Vagina (tissue), 2 donors: Measurements from ENCODE around the gene ASCC3. TPM values are rescaled to one million over a fixed set of nuclear protein-coding genes. Genes with fewer than 3 reads are reported as not detected.

ENCODE experiments used
- DNase-seq, 2 donors: peaks; one replicate each; pipeline ENCODE4 v3.0.0-alpha.2; 2017; ENCODE audit errors: extremely low spot score in 2 of 2
- H3K27ac ChIP-seq: fragments of 200-600 bp; sonication (generic); one replicate; pipeline ENCODE4 v1.5.1; 2019
- H3K27me3 ChIP-seq: fragments of 200-600 bp; sonication (generic); one replicate; pipeline ENCODE4 v1.5.1; 2019
- H3K36me3 ChIP-seq, 2 donors: fragments of 200-600 bp; sonication (generic); one replicate each; pipeline ENCODE4 v1.5.1; 2017 to 2019
- H3K4me1 ChIP-seq: fragments of 200-600 bp; sonication (generic); one replicate; pipeline ENCODE4 v1.5.1; 2019
- H3K4me3 ChIP-seq, 2 donors: fragments of 200-600 bp; sonication (generic); 1 replicate in 1 of 2; 2 replicates in 1 of 2; pipeline ENCODE4 v1.5.1; 2016 to 2019
- H3K9me3 ChIP-seq: fragments of 200-600 bp; sonication (generic); one replicate; pipeline ENCODE4 v1.5.1; 2019
- CTCF ChIP-seq, 3 experiments: fragments of 450-650 bp in 2 of 3; fragments of 200-600 bp in 1 of 3; sonication (generic) in 1 of 3; IDR thresholded peaks; one replicate each; pipeline ENCODE4 v1.5.1; 2017 to 2019; ENCODE audit warnings: antibody characterized with exemption in 3 of 3, mild to moderate bottlenecking in 2 of 3, moderate library complexity in 2 of 3
- POLR2A ChIP-seq, 2 donors: fragments of 450-650 bp; IDR thresholded peaks; one replicate each; pipeline ENCODE4 v1.6.1; 2017; ENCODE audit warnings: antibody characterized with exemption in 2 of 2, mild to moderate bottlenecking in 2 of 2, moderate library complexity in 2 of 2
- POLR2AphosphoS5 ChIP-seq, 2 donors: sonication (generic); formaldehyde crosslinking; IDR thresholded peaks; one replicate each; pipeline ENCODE4 v1.9.0; 2017; ENCODE audit warnings: antibody characterized with exemption in 2 of 2, mild to moderate bottlenecking in 2 of 2, low read depth in 1 of 2; ENCODE audit not compliant: insufficient read depth in 1 of 2
- intact Hi-C: fragments of 100-400 bp; cut with DNase I; formaldehyde crosslinking; loops from one replicate; pipeline ENCODE4 v1.15.1; 2023
- total RNA-seq: library from RNA; depleted of rRNA; stranded (reverse); fragments of >200 nt; gene quantifications from one replicate; pipeline ENCODE4 v1.2.3, GENCODE V29; 2016

Gene ASCC3
- total RNA-seq, 1 donor from 2014 or later = 44.7 TPM

- no peaks in the 10 kb centered on the region for H3K9me3 ChIP-seq
- peak in 1 of 2 donors; percentile 27 for DNase-seq
- intact Hi-C loops = no loop called here
- peaks cover 12% of the 10 kb centered on the region for H3K4me1 ChIP-seq
- H3K27ac ChIP-seq = no peak overlapping the region
- H3K36me3 ChIP-seq = no peaks in the 10 kb centered on the region
- H3K4me3 ChIP-seq = no peak overlapping the region
- H3K27me3 ChIP-seq = peaks cover 33% of the 10 kb centered on the region
- TF ChIP-seq POLR2A (IDR thresholded peaks at IDR 0.05) = no peak
- TF ChIP-seq CTCF (IDR thresholded peaks at IDR 0.05) = no peak
- TF ChIP-seq POLR2AphosphoS5 (IDR thresholded peaks at IDR 0.05; ENCODE audit: insufficient read depth in 1 of 2, low read depth in 1 of 2) = no peak
Observed at GRCh38 chr6:100465701-100466409, 415.3 kb downstream of the ASCC3 start.

DNA sequence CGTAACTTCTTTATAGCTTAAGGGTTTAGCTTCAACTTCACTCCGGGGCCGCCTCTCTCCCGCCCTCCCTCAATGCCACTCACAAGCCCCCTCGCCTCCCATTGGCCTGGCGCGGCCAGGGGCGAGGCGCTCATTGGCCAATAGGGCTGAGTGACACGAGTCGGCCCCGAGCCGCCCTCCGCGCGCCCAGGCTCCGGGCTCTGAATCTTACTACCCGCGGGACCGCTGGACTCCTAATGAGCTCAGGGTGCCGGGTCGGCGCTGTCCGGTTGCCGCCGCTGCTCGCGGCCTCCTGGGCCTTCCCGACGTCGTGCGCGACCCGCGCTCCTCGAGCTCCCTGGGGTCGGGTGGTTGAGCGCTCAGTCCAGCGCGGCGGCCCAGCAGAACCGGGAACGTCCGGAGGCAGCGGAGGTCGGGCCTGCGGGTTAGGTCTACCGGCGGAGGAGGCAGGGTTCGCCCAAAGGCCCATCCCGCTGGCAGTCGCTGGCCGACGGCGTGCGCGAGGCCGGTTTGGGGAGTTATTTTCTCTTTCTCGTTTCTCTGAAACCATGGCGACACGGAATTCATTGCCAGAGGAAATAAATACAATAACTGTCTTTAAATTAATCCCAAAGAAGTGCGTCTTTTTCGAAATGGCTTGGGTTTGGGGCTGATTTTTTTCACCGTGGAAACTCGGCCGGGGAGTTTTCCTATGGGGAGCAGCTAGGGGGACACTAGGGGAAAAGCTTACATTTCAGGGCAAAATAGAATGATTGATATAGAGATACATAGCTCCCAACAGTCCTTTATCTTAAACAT lies 416.0 kb downstream of the ASCC3 start, which contains the start of gene SIM1:
TSS of gene SIM1 (minus strand) at position 19 of the 798 bp plus-strand sequence. CDS start 1,453 bp downstream, outside the sequence.
- no peak within 1 kb of the TSS for H3K27ac ChIP-seq
- H3K4me1 ChIP-seq = peaks cover 12% of the 10 kb centered on the region
- peak within 1 kb of the TSS; percentile 13 to 38 for H3K4me3 ChIP-seq
- DNase-seq = peak in 1 of 2 donors; percentile 52
- TF ChIP-seq POLR2AphosphoS5 (IDR thresholded peaks at IDR 0.05; ENCODE audit: insufficient read depth in 1 of 2, low read depth in 1 of 2) (no peak), CTCF (IDR thresholded peaks at IDR 0.05) (no peak), POLR2A (IDR thresholded peaks at IDR 0.05) (no peak)
- peaks cover 37% of the 10 kb centered on the region for H3K27me3 ChIP-seq
- no peaks in the 10 kb centered on the region for H3K36me3 ChIP-seq
- H3K9me3 ChIP-seq = no peaks in the 10 kb centered on the region
- intact Hi-C loops = no loop called here

GRCh38 chr6:100464162-100464851 lies 416.8 kb downstream of the ASCC3 start:
- H3K36me3 ChIP-seq = no peaks in the 10 kb centered on the region
- intact Hi-C loops = no loop called here
- H3K4me3 ChIP-seq = peak overlapping the region in 1 of 2 donors; percentile 38
- H3K9me3 ChIP-seq = no peaks in the 10 kb centered on the region
- H3K27ac ChIP-seq = no peak overlapping the region
- peak in 1 of 2 donors; percentile 65 for DNase-seq
- H3K27me3 ChIP-seq = peaks cover 37% of the 10 kb centered on the region
- TF ChIP-seq CTCF (IDR thresholded peaks at IDR 0.05) = no peak
- TF ChIP-seq POLR2AphosphoS5 (IDR thresholded peaks at IDR 0.05; ENCODE audit: insufficient read depth in 1 of 2, low read depth in 1 of 2) = no peak
- TF ChIP-seq POLR2A (IDR thresholded peaks at IDR 0.05) = no peak
- peaks cover 12% of the 10 kb centered on the region for H3K4me1 ChIP-seq

GRCh38 chr6:100463630-100464161 lies 417.4 kb downstream of the ASCC3 start:
- Histone ChIP-seq H3K27ac (no peak overlapping the region), H3K4me3 (no peak overlapping the region)
- intact Hi-C loops = no loop called here

More at GRCh38 chr6:100463630-100464161, 417.4 kb downstream of the ASCC3 start:
- no peak for TF ChIP-seq POLR2A (IDR thresholded peaks at IDR 0.05)
- H3K4me1 ChIP-seq = peaks cover 12% of the 10 kb centered on the region
- peaks cover 43% of the 10 kb centered on the region for H3K27me3 ChIP-seq
- peak in 1 of 2 donors; percentile 27 for DNase-seq
- no peaks in the 10 kb centered on the region for H3K9me3 ChIP-seq
- no peaks in the 10 kb centered on the region for H3K36me3 ChIP-seq
